Endodermal cell (in vitro differentiated cells): ENCODE measurements around the gene ADISSP. TPM values are rescaled to one million over a fixed set of nuclear protein-coding genes. Genes with fewer than 3 reads are reported as not detected.
A peak's percentile ranks its signal among the peaks of the same experiment; 100 is the strongest.
"Not testable (repeated sequence)": the region's sequence is repeated elsewhere in the genome, so short reads cannot be mapped to it uniquely, and the experiment has no call there.

ENCODE experiments used
- DNase-seq: peaks from one replicate; pipeline ENCODE4 v3.0.0-alpha.2; 2017
- H3K27ac ChIP-seq: 2 replicates; pipeline ENCODE4 v1.5.1; 2013; ENCODE audit warnings: mild to moderate bottlenecking, low read depth, low read length, moderate library complexity
- H3K27me3 ChIP-seq: 2 replicates; pipeline ENCODE4 v1.6.1; 2013; ENCODE audit warnings: mild to moderate bottlenecking, low read length, moderate library complexity; ENCODE audit not compliant: insufficient read depth, control insufficient read depth, poor library complexity, severe bottlenecking
- H3K36me3 ChIP-seq: 2 replicates; pipeline ENCODE4 v1.7.0; 2013; ENCODE audit warnings: mild to moderate bottlenecking, low read length, moderate library complexity; ENCODE audit not compliant: control insufficient read depth, insufficient read depth
- H3K4me1 ChIP-seq: one replicate; pipeline ENCODE4 v1.7.0; 2013; ENCODE audit warnings: low read length; ENCODE audit not compliant: control insufficient read depth, insufficient read depth
- H3K4me3 ChIP-seq: 2 replicates; pipeline ENCODE4 v1.5.1; 2013; ENCODE audit warnings: mild to moderate bottlenecking, low read length, moderate library complexity
- H3K9ac ChIP-seq: 2 replicates; pipeline ENCODE4 v1.6.1; 2013; ENCODE audit warnings: mild to moderate bottlenecking, low read length, moderate library complexity; ENCODE audit not compliant: poor library complexity, severe bottlenecking; ENCODE audit errors: extremely low read depth
- H3K9me3 ChIP-seq: 2 replicates; pipeline ENCODE4 v1.6.1; 2013; ENCODE audit warnings: mild to moderate bottlenecking, low read length, moderate library complexity; ENCODE audit not compliant: control insufficient read depth
- H3K27ac Mint-ChIP-seq: 2 replicates; pipeline ENCODE4 v1.8.0; 2020; ENCODE audit warnings: mixed read lengths
- H3K27me3 Mint-ChIP-seq: 2 replicates; pipeline ENCODE4 v1.8.0; 2021; ENCODE audit warnings: mild to moderate bottlenecking, mixed read lengths; ENCODE audit not compliant: insufficient read depth
- H3K36me3 Mint-ChIP-seq: 2 replicates; pipeline ENCODE4 v1.8.0; 2020; ENCODE audit warnings: low read depth, mixed read lengths
- H3K4me1 Mint-ChIP-seq: 2 replicates; pipeline ENCODE4 v1.8.0; 2020; ENCODE audit warnings: mixed read lengths
- H3K4me3 Mint-ChIP-seq: 2 replicates; pipeline ENCODE4 v1.8.0; 2020; ENCODE audit warnings: mild to moderate bottlenecking, moderate library complexity, mixed read lengths
- H3K9me3 Mint-ChIP-seq: 2 replicates; pipeline ENCODE4 v1.8.0; 2020; ENCODE audit warnings: mild to moderate bottlenecking, mixed read lengths
- whole genome bisulfite sequencing, 2 experiments: methylation state at CpG; one replicate each; pipeline versions ENCODE4 v1.1.5 to v1.1.7; 2013; ENCODE audit warnings: missing lambda C conversion rate in 2 of 2, mixed read lengths in 1 of 2; ENCODE audit not compliant: insufficient coverage in 1 of 2, insufficient read length in 1 of 2; 5-methylcytosine and 5-hydroxymethylcytosine counted together
- total RNA-seq, 2 donors: library from RNA; stranded (reverse); fragmentation: NEBNext Ultra II Directional in 1 of 2; extraction: Animal tissue kit (Norgen Biotek cat#: 25700) in 1 of 2; gene quantifications; 2 replicates in 1 of 2; 3 replicates in 1 of 2; pipeline ENCODE4 v1.2.1, GENCODE V29; 2021
- TF ChIP-seq, protein P1 (sequence below): fragments of 200-600 bp; sonication (generic); conservative IDR thresholded peaks from 2 replicates; pipeline ENCODE4 v1.5.0; 2021; ENCODE audit warnings: antibody characterized with exemption, mild to moderate bottlenecking

ADISSP gene
- total RNA-seq, 2 donors from 2014 or later, result 38.8 to 43.3 TPM

DNA sequence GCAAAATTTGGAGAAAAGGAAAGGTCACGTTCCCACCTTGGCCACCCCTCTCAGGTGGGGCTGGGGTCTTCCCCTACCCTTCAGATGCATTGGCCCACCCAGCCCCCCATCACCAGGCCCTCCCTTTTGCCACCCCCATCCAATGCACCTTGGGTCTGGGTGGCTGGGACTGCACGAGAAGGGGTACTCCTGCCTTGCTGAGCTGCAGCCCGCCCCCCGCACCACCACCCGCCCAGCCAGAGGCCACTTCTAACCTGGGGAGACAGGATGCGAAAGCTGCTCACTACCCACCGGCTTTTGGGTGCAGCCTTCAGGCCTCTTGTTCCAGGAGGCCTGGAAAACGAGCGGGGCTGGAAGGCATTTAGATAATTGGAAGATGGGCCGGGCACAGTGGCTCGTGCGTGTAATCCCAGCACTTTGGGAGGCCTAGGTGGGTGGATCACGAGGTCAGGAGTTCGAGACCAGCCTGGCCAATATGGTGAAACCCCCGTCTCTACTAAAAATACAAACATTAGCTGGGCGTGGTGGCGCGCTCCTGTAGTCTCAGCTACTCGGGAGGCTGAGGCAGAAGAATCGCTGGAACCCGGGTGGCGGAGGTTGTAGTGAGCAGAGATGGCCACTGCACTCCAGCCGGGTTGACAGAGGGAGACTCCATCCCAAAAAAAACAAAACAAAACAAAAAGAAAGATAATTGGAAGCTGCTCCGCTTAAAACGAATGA, 27.3 kb upstream of the ADISSP start:
- H3K36me3 ChIP-seq, result peaks cover 4% of the 10 kb centered on the region
- peak overlapping the region; percentile 92 for H3K4me3 ChIP-seq
- 90 to 91% methylated on average over 20 to 25 of the region's 25 CpGs for WGBS, 2 experiments
- peaks cover 22% of the 10 kb centered on the region for H3K27me3 Mint-ChIP-seq
- peaks cover 13% of the 10 kb centered on the region for H3K4me1 Mint-ChIP-seq
- H3K9me3 ChIP-seq, result no peaks in the 10 kb centered on the region
- no peaks in the 10 kb centered on the region for H3K9me3 Mint-ChIP-seq
- H3K4me1 ChIP-seq, result peaks cover 9% of the 10 kb centered on the region
- no peaks in the 10 kb centered on the region for H3K27me3 ChIP-seq
- H3K27ac ChIP-seq, result no peak overlapping the region
- TF ChIP-seq, protein P1, sequence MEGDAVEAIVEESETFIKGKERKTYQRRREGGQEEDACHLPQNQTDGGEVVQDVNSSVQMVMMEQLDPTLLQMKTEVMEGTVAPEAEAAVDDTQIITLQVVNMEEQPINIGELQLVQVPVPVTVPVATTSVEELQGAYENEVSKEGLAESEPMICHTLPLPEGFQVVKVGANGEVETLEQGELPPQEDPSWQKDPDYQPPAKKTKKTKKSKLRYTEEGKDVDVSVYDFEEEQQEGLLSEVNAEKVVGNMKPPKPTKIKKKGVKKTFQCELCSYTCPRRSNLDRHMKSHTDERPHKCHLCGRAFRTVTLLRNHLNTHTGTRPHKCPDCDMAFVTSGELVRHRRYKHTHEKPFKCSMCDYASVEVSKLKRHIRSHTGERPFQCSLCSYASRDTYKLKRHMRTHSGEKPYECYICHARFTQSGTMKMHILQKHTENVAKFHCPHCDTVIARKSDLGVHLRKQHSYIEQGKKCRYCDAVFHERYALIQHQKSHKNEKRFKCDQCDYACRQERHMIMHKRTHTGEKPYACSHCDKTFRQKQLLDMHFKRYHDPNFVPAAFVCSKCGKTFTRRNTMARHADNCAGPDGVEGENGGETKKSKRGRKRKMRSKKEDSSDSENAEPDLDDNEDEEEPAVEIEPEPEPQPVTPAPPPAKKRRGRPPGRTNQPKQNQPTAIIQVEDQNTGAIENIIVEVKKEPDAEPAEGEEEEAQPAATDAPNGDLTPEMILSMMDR, result no peak
- no peaks in the 10 kb centered on the region for H3K36me3 Mint-ChIP-seq
- DNase-seq, result no peak
- no peak overlapping the region for H3K9ac ChIP-seq
- peak overlapping the region; percentile 80 for H3K4me3 Mint-ChIP-seq
- no peak overlapping the region for H3K27ac Mint-ChIP-seq

DNA sequence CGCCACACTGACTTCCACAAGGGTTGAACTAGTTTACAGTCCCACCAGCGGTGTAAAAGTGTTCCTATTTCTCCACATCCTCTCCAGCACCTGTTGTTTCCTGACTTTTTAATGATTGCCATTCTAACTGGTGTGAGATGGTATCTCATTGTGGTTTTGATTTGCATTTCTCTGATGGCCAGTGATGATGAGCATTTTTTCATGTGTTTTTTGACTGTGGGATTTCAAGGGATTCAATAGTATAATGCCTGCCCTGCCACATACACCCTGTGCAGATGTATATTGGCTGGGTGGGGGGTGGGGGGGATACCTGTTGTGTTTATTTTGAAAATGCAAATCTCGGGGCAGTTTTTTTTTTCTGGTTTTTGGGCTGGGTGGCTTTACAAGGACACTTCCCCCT, 26.6 kb upstream of the ADISSP start:
- H3K27ac ChIP-seq, H3K9me3 ChIP-seq, H3K9ac ChIP-seq, H3K4me3 ChIP-seq, H3K4me1 Mint-ChIP-seq, H3K27ac Mint-ChIP-seq, H3K36me3 ChIP-seq, DNase-seq, H3K4me3 Mint-ChIP-seq, H3K4me1 ChIP-seq, H3K9me3 Mint-ChIP-seq, H3K36me3 Mint-ChIP-seq, H3K27me3 ChIP-seq: not testable (repeated sequence)
- H3K27me3 Mint-ChIP-seq, result peaks cover 24% of the 10 kb centered on the region
- WGBS, 2 experiments, result 100% methylated on average over 1 of the region's 3 CpGs; no CpG with 5 or more reads in 1 of the 2 experiments

DNA sequence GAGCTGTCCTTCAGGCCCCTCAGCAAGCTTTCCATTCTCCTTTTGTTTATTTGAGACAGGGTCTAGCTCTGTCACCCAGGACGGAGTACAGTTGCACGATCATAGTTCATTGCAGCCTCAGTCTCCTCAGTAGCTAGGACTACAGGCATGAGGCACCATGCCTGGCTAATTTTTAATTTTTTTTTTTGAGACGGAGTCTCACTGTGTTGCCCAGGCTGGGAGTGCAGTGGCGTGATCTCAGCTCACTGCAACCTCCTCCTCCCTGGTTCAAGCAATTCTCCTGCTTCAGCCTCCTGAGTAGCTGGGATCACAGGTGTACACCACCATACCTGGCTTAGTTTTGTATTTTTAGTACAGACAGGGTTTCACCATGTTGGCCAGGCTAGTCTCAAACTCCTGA, 21.6 kb upstream of the ADISSP start:
- H3K27me3 ChIP-seq, H3K4me3 ChIP-seq, H3K9me3 Mint-ChIP-seq, H3K4me3 Mint-ChIP-seq, H3K9me3 ChIP-seq, H3K27ac ChIP-seq, H3K9ac ChIP-seq, H3K27ac Mint-ChIP-seq, H3K36me3 Mint-ChIP-seq, H3K4me1 Mint-ChIP-seq, DNase-seq, H3K4me1 ChIP-seq: not testable (repeated sequence)
- WGBS, 2 experiments, result 82 to 87% methylated on average over 4 of the region's 4 CpGs
- peaks cover 11% of the 10 kb centered on the region for H3K36me3 ChIP-seq
- H3K27me3 Mint-ChIP-seq, result peaks cover 44% of the 10 kb centered on the region

DNA sequence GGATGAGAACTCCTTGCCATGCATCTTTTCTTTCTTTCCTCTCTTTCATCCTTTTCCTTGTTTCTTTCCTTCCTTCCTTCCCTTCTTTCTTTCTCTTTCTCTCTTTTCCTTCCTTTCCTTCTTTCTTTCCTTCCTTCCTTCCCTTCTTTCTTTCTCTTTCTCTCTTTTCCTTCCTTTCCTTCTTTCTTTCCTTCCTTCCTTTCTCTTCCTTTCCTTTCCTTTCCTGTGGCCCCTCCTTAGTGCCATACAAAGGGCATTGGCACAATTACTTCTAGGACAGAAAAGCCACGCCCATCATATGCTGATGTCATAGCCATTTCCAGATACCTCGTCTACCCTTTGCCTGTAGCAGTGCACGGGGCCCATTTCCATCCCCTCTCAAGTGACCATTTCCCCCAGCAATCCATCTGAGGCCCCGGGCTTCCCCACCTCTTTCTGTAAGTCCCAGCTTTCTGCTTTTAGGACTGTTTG, 21.2 kb upstream of the ADISSP start:
- 67 to 75% methylated on average over 4 of the region's 4 CpGs for WGBS, 2 experiments
- H3K27ac Mint-ChIP-seq, result no peak overlapping the region
- peaks cover 10% of the 10 kb centered on the region for H3K27me3 ChIP-seq

More for the DNA sequence above, 21.2 kb upstream of the ADISSP start:
- Histone ChIP-seq H3K9ac (no peak overlapping the region), H3K4me1 (no peaks in the 10 kb centered on the region), H3K4me3 (no peak overlapping the region), H3K27ac (no peak overlapping the region), H3K36me3 (peaks cover 11% of the 10 kb centered on the region), H3K9me3 (no peaks in the 10 kb centered on the region)
- no peaks in the 10 kb centered on the region for H3K9me3 Mint-ChIP-seq
- H3K27me3 Mint-ChIP-seq, result peaks cover 44% of the 10 kb centered on the region
- TF ChIP-seq, protein P1, result no peak
- H3K4me3 Mint-ChIP-seq, result no peak overlapping the region
- H3K4me1 Mint-ChIP-seq, result no peaks in the 10 kb centered on the region
- no peak for DNase-seq
- H3K36me3 Mint-ChIP-seq, result peaks cover 5% of the 10 kb centered on the region
